HG03095 (cell line): ENCODE measurements around the gene RLN2.
"Not testable (repeated sequence)": the region's sequence is repeated elsewhere in the genome, so short reads cannot be mapped to it uniquely, and the experiment has no call there.

ENCODE experiments used
- ATAC-seq: cut with Tn5 transposase; IDR thresholded peaks from one replicate; pipeline ENCODE4 v1.9.1; 2021; ENCODE audit warnings: moderate library complexity; ENCODE audit not compliant: unreplicated experiment

Gene RLN2

GRCh38 chr9:5303840-5304795 is at the start of gene RLN2:
TSS of gene RLN2 (minus strand) at chr9:5304716. CDS start at chr9:5304580, 136 bp downstream.
- peak; percentile 96 for ATAC-seq

GRCh38 chr9:5354184-5354583 is 49.7 kb upstream of the RLN2 start:
- no peak for ATAC-seq

- no peak for ATAC-seq
Measured at GRCh38 chr9:5352637-5353248, 48.2 kb upstream of the RLN2 start.

DNA sequence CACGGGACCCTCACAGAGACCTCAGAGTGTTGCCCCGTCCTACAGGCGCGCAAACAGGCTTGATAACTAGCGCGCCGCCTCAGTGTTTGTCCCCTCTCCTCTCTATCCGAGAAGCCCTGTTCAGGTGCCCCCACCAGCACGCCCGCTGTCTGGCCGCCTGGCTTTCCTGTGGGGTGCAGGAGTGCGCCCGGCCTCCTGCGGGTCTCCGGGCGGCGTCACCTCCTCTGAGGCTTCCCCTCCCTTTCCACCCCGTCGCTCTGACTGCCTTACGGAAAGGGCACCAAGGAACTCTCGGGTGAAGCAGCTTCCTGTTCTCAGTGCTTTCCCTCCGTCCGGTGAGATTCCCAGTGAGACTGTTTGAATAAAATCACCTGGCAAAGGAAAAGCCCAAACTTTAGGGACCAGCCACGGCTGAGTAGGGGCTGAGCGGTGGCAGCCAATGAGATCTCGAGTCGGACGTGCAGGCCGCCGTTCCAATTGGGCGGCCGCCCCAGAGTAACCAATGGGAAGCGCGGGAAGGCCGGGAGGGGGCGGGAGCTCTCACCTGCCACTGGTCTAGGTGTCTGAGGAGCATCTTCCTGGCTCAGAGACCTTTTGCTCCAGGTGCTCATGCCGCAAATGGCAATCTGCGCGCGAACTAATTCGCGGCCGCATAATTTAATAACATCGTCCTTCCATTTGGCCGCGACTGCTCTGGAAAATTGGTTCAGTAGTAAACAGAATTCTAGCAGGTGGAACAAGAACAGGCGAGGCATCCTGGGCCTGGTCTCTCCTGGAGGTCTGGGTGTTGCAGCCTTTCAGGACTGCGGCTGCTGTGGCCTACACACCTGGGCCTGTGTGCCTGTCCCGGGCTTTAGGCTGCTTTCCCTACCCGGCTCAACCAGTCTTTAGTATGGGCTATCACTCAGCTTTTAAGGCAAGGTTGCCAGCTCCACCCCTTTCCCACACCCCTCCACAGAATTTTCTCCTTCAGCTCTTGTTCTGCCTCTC is 34.8 kb upstream of the RLN2 start, which contains the start of gene RLN1:
Gene RLN1 (minus strand): TSS at position 885 of the 990 bp plus-strand sequence. CDS start 130 bp downstream, at position 755.
- peak; percentile 99 for ATAC-seq

DNA sequence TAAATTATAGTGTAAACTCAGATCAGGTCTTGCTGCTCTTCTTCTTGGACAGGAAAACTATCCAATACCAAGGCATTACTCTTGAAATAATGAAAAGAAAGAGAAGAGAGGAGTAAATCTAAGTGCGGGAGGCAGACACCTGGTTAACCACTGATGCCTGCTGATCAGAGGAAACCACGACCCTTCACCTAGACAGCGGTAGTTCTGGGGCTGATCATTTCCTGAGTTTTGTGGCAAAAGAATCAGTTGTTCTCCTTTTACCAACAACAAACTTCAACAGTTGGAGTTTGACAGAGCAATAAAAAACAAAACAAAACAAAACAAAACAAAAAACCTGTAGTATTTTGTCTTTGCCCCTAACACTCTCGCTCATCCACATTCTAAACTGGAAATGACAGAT is 32.2 kb upstream of the RLN2 start:
- ATAC-seq = no peak

DNA sequence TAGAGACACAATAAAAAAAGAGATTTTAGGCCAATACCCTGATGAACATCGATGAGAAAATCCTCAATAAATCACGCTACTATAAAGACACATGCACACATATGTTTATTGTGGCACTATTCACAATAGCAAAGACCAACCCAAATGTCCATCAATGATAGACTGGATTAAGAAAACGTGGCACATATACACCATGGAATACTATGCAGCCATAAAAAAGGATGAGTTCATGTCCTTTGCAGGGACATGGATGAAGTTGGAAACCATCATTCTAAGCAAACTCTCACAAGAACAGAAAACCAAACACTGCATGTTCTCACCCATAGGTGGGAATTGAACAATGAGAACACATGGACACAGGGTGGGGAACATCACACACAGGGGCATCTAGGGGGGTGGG is 26.8 kb upstream of the RLN2 start:
- not testable (repeated sequence) for ATAC-seq

DNA sequence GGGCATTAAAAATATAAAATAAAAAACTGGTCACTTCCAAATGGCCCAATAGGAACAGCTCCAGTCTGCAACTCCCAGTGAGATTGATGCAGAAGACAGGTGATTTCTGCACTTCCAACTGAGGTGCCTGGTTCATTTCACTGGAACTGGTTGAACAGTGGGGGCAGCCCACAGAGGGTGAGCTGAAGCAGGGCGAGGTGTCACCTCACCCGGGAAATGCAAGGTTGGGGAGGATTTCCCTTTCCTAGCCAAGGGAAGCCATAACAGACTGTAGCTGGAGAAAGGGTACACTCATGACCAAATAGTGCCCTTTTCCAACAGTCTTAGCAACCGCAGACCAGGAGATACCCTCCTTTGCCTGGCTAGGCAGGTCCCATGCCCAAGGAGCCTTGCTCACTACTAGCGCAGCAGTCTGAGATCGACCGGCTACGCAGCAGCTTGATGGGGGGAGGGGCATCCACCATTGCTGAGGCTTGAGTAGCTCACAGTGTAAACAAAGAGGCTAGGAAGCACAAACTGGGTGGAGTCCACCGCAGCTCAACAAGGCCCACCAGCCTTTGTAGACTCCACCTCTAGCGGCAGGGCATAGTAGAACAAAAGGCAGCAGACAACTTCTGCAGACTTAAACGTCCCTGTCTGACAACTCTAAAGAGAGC is 22.5 kb upstream of the RLN2 start:
- no peak for ATAC-seq

DNA sequence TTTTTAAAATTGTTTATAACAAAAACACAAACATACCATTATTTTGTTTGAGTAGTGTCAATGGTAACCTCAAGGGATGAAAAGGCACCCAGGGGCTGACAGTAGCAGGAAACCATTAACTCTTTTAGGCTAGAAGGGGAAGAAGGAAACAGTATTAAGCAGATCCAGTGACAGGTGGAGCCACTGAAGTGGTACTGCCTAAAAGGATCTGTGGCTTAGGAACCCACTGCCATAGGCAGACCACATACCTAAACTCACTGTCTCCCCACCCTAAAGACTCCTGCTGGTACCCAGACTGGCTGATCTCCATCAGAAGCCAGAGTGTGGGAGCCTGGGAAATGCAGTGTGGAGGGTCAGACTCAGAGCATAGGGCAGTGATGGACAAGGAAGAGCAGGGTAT is 21.7 kb upstream of the RLN2 start:
- no peak for ATAC-seq

- ATAC-seq = not testable (repeated sequence)
Measured at GRCh38 chr9:5321601-5322000, 17.1 kb upstream of the RLN2 start.

DNA sequence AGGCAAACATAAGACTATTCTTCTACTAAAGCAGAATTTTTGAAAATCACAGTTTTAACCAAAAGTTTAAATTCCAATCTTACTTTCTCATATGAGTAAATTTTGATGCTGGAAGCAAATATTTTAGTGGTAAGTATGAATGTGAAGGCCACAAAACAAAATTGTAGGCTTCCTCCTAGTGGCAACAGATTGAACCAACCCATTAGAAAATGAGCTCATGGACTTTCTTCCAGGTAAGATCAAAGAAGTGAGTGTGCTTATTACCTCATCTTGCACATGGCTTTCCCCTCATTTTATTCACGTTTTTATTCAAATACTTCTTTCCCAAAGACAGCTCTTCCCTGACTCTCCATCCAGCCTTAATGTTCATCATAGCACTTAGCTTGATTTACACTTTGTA is 16.5 kb upstream of the RLN2 start:
- no peak for ATAC-seq

GRCh38 chr9:5316406-5316805 is 11.9 kb upstream of the RLN2 start:
- ATAC-seq = not testable (repeated sequence)

DNA sequence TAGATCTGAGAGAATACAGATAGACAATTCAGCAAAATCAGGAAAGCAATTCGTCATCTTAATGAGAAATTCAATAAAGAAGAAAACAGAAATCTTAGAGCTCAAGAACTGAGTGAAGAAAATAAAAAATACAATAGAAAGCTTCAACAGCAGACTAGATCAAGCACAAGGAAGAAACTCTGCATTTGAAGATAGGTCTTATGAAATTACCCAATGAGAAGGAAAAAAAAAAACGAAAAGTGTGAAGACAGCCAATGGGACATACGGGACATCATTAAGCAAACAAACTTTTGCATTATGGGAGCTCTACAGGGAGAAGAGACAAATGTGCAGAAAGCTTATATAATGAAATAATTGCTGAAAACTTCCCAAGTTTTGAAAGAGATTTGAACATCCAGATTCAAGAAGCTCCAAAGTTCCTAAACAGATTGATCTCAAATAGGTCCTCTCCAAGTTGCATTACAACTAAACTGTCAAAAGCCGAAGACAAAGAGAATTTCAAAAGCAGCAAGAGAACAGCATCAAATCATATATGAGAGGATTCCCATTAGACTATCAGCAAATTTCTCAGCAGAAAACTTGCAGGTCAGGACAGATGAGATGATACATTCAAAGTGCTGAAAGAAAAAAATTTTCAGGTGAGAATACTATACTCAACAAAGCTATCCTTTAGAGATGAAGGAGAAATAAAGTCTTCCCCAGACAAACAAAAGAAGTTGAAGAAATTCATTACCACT is 10.8 kb upstream of the RLN2 start:
- no peak for ATAC-seq

- ATAC-seq = no peak
Measured at GRCh38 chr9:5310851-5311250, 6.3 kb upstream of the RLN2 start.

DNA sequence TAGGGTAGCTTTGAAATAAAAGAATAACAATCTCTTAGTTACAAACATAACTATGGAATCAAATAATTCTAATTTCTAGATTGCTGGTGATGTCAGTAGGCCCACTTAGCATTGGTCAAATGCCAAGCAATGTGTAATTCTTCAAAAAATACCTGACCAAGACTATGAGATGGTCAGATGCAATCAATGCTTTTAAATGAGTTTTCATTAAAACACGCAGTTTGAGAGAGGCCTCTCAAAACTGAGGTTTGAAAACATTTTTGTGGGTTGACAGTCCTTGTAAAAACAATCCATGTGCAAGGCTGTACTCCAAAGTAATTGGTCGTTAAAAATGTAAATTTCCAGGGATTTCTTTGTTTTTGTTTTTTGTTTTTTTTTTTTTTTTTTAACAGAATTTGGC is 1.2 kb upstream of the RLN2 start:
- no peak for ATAC-seq

- ATAC-seq = no peak
Measured at GRCh38 chr9:5301544-5301943, 3.0 kb downstream of the RLN2 start.

- ATAC-seq = no peak
Measured at GRCh38 chr9:5292141-5292540, 12.4 kb downstream of the RLN2 start.

DNA sequence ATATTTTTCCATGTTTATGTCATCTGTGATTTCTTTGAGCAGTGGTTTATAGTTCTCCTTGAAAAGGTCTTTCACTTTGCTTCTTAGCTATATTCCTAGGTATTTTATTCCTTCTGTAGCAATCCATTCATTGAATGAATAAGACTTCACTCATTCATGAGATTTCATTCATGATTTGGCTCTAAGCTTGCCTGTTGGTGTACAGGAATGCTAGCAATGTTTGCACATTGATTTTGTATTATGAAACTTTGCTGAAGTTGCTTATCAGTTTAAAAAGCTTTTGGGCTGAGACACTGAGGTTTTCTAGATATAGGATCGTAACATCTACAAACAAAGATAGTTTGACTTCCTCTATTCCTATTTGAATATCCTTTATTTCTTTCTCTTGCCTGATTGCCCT is 15.9 kb downstream of the RLN2 start:
- no peak for ATAC-seq

GRCh38 chr9:5286262-5286661 is 18.3 kb downstream of the RLN2 start:
- ATAC-seq = no peak

DNA sequence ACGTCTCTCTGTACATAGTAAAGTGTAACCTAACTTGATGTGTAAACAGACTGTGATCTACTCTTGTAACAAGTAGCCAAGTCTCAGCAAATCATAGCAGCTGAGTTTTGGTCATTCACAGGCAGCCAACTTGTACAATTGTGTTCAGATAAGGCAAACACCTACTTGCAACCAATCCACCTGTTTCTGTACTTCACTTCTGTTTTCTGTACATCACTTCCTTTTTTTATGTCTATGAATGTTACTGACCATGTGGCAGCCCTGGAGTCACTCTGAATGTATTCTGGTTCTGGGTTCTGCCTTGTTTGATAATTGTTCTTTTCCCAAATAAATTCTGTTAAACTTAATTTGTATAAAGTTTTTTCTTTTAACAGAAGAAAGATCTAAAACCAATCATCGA is 26.0 kb downstream of the RLN2 start:
- ATAC-seq = no peak

GRCh38 chr9:5274770-5275169 is 29.7 kb downstream of the RLN2 start:
- no peak for ATAC-seq
